Transverse colon (tissue), 4 donors: Measurements from ENCODE around the gene CORIN.

Source experiments
- CTCF ChIP-seq, 5 experiments: fragments of 200-600 bp in 3 of 5; fragments of 450-650 bp in 2 of 5; sonication (generic) in 3 of 5; IDR thresholded peaks; 1 replicate in 2 of 5; 2 replicates in 3 of 5; pipeline ENCODE4 v1.5.1; 2016 to 2017; ENCODE audit warnings: antibody characterized with exemption in 5 of 5, inconsistent platforms in 3 of 5, mild to moderate bottlenecking in 2 of 5, moderate library complexity in 1 of 5
- POLR2A ChIP-seq: fragments of 450-650 bp; IDR thresholded peaks from one replicate; pipeline ENCODE4 v1.6.1; 2016; ENCODE audit warnings: antibody characterized with exemption, mild to moderate bottlenecking, moderate library complexity
- POLR2AphosphoS5 ChIP-seq, 3 donors: sonication (generic); formaldehyde crosslinking; IDR thresholded peaks; one replicate each; pipeline ENCODE4 v1.6.1; 2016; ENCODE audit warnings: antibody characterized with exemption in 3 of 3

- TF ChIP-seq CTCF (IDR thresholded peaks at IDR 0.05) (no peak), POLR2AphosphoS5 (IDR thresholded peaks at IDR 0.05) (no peak), POLR2A (no peak)
Measured at GRCh38 chr4:47862297-47862696, 24.4 kb upstream of the CORIN start.
